HG03066 (cell line): ENCODE data around the gene ADGRE3.
"Not testable (repeated sequence)": the region's sequence is repeated elsewhere in the genome, so short reads cannot be mapped to it uniquely, and the experiment has no call there.

Source experiments
- ATAC-seq: cut with Tn5 transposase; IDR thresholded peaks from one replicate; pipeline ENCODE4 v1.9.1; 2021; ENCODE audit warnings: low read depth; ENCODE audit not compliant: unreplicated experiment

Gene ADGRE3

GRCh38 chr19:14612242-14612641 is 62.4 kb downstream of the ADGRE3 start:
- not testable (repeated sequence) for ATAC-seq

DNA sequence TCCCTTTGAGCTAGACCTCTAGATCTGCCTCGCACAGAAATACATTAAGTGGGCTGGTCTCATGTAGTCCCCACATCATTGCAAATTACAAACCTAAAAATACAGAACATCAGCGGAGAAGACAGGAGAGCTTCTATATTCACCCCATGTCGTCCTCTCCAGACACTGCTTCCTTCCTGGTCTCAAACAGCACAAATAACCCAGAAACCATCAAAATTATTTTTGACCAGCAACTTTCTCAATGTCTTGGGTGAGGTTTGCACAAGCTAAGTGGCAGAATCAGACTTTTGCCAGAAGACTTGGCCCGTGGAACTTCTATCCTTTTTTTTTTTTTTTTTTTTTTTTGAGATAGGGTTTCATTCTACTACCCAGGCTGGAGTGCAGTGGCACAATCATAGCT is 63.6 kb downstream of the ADGRE3 start:
- no peak for ATAC-seq

GRCh38 chr19:14606627-14607026 is 68.0 kb downstream of the ADGRE3 start:
- no peak for ATAC-seq

GRCh38 chr19:14603990-14604387 is 70.7 kb downstream of the ADGRE3 start:
- ATAC-seq, result no peak

- ATAC-seq, result no peak
Observed at GRCh38 chr19:14599548-14600147, 75.0 kb downstream of the ADGRE3 start.

DNA sequence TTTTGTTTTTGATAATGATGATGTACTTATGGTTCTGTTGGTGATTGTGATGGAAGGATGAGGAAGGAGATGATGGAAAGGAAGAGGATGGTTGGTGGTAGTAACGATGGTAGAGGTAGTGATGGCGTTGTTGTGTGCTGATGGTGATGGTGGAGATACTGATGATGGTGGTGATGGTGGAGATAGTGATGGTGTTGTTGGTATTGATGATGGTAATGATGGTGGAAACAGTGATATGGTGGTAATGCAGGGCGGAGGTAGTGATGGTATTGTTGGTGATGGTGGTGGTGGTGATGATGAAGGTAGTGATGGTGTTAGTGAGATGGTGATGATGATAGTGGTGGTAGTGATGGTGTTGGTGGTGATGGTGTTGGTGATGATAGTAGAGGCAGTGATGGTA is 79.1 kb downstream of the ADGRE3 start:
- no peak for ATAC-seq

DNA sequence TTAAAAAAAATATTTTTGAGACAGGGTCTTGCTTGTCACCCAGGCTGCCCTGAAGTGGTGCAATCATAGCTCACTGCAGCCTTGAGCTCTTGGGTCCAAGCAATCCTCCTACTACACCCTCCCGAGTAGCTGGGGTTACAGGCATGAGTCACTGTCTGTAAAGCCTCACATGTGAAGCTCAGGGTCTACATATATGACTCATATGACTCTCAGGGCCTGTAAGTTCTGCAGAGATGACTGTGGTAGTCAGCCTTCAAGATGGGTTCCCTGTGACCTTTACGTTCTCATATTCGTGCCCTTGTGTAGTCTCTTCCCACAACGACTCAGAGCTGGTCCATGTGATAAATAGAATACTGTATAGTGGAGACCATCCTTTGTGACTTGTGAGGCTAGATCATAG is 85.2 kb downstream of the ADGRE3 start:
- not testable (repeated sequence) for ATAC-seq

DNA sequence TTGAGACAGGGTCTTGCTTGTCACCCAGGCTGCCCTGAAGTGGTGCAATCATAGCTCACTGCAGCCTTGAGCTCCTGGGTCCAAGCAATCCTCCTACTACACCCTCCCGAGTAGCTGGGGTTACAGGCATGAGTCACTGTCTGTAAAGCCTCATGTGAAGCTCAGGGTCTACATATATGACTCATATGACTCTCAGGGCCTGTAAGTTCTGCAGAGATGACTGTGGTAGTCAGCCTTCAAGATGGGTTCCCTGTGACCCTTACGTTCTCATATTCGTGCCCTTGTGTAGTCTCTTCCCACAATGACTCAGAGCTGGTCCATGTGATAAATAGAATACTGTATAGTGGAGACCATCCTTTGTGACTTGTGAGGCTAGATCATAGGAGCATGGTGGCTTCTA is 89.5 kb downstream of the ADGRE3 start:
- peak; percentile 69 for ATAC-seq

DNA sequence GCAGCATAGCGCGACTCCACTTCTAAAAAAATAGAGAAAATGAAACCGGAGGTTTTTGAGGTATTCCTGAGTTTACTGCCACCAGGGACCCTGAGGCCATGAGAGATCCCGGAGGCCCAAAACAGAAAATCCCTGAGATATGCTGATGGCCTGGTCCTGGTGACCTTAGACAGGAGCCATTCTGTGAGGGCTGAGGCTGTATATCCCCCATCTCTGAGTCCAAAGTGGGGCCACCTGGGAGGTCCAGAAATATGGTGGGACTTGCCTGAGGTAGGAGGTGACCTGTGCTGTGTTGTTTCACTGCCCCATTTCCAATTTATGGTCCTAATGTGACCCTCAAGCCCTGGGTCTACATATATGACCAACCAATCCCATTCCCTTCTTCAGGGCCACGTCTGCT is 90.3 kb downstream of the ADGRE3 start:
- not testable (repeated sequence) for ATAC-seq

DNA sequence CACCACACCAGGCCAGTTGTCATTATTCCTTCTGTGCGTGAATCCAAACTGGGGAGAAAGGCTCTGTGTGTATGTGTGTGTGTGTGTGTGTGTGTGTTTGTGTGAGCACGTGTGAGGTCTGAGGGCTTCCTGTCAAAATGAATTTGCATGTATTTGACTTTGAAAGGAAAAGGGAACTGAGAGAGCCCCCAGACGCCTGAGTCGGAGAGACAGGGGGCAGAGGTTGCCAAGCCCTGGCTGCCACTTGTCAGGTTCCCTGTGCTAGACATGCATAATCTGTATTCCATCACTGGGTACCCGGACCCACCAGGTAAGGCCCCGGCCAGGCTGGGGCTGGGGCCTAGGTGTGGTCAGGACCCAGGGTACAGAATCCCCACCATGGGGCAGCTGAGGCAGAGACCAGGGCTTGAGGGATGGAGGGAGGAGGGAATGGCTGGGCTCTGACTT is 91.7 kb downstream of the ADGRE3 start, which contains the start of gene CLEC17A:
TSS of gene CLEC17A (plus strand) at position 191 of the 447 bp plus-strand sequence. CDS start at position 268, 77 bp downstream.
- no peak for ATAC-seq

DNA sequence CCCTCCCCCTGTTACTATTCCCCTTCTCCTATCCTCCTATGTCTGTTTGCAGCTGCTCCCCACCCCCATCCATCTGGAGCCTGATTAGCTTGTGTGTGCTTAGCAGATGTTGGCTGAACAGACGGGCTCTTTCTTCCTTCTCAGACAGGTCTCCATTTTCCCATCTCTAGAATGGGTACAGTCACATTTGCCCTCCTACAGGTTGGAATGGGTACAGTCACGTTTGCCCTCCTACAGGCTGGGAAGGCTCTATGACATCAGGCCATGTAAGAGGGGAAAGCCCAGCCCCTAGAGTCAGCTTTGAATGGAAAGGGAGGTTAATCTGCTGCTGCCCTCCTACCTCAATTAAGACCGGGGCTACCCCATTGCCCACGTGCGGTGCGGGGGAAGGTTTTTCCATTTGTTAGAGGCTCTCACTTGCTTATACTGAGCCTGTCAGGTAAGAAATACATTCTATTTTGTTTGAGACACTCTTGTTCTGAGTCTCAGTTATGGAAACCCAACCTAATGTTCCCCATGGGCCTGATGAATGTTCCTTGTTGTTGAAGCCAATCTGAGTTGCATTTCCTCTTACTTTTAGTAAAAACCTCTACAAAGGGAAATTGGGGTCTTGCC is 93.9 kb downstream of the ADGRE3 start:
- ATAC-seq, result no peak

GRCh38 chr19:14577885-14578427 is 96.7 kb downstream of the ADGRE3 start:
- no peak for ATAC-seq

- ATAC-seq, result no peak
Observed at GRCh38 chr19:14577264-14577663, 97.4 kb downstream of the ADGRE3 start.

- ATAC-seq, result no peak
Observed at GRCh38 chr19:14576363-14576762, 98.3 kb downstream of the ADGRE3 start.

- ATAC-seq, result no peak
Observed at GRCh38 chr19:14575428-14575980, 99.1 kb downstream of the ADGRE3 start.

DNA sequence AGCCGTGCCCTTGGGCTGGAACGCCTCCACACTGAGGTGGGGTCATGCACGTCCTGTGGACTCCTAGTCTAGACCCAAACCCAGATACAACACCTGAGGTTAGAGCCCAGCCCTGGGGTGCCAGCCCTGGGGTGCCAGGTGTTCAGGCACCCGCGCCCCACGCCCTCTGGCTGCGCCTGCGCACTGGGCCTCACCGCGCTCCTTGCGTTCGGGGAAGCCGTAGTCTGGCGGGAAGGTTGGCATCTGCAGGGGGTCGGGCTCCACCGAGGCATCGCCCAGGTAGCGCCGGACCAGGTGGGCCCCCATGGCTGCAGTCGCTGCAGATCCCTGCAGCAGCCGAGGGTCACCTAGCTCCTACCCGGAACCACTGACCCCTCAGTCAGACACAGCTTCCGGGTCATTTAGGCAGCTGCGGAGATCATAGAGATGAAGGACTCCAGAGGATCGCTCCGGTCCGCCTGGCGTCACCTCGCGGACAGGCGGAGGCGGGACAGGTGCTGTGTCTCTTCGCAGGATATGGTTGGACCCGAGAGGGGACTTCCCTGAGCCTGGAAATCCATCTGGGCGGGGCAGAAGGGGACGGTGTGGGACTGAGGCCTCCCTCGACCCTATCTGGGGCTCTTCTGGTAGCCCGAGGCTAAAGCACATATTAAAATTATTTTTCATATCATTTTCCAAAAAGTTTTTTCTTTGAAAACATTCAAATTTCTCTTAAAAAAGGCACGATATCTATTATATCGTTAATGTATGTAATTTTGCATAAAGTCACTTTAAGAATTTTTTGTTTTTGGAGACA is 102.8 kb downstream of the ADGRE3 start, which contains the start of gene NDUFB7:
TSS of gene NDUFB7 (minus strand) at position 372 of the 796 bp plus-strand sequence. CDS start at position 306, 66 bp downstream.
- peak; percentile 86 for ATAC-seq

DNA sequence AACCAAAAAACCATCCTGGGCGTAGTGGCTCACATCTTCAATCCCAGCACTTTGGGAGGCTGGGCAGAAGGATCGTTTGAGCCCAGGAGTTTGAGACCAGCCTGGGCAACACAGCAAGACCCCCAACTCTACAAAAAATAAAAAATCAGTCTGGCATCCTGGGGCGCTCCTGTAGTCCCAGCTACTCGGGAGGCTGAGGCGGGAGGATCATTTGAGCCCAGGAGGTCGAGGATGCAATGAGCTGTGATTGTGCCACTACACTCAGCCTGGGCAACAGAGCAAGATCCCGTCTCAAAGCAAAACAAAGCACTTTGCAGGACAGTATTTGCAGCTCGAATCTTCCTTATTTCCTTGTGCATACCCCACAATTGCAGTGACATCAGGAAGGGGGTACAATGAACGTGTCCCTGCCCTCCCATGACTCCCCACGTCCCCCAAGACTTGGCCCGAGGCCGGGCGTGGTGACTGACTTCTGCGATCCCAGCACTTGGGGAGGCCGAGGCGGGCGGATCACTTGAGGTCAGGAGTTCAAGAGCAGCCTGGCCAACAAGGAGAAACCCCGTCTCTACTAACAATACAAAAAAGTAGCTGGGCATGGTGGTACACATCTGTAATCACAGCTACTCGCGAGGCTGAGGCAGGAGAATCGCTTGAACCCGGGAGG is 103.6 kb downstream of the ADGRE3 start:
- no peak for ATAC-seq
